OCI-LY7 (cell line): Measurements from ENCODE around the gene RAD51.

Source experiments
- CTCF ChIP-seq: fragments of 200-600 bp; sonication (generic); conservative IDR thresholded peaks from 2 replicates; pipeline ENCODE4 v1.5.1; 2014; ENCODE audit warnings: mild to moderate bottlenecking, antibody characterized with exemption, low read length, moderate library complexity, mixed read lengths
- EZH2phosphoT487 ChIP-seq: fragments of 200-600 bp; sonication (generic); IDR thresholded peaks from 2 replicates; pipeline ENCODE4 v1.6.1; 2018; ENCODE audit warnings: low read depth, borderline replicate concordance, mild to moderate bottlenecking, mixed run types, antibody characterized with exemption, low read length, moderate library complexity, mixed read lengths

- TF ChIP-seq CTCF (no peak), EZH2phosphoT487 (no peak)
These were observed 26.7 kb downstream of the RAD51 start for GRCh38 chr15:40721701-40722100.
